ENCODE measurements around the gene HIVEP3.

DNA sequence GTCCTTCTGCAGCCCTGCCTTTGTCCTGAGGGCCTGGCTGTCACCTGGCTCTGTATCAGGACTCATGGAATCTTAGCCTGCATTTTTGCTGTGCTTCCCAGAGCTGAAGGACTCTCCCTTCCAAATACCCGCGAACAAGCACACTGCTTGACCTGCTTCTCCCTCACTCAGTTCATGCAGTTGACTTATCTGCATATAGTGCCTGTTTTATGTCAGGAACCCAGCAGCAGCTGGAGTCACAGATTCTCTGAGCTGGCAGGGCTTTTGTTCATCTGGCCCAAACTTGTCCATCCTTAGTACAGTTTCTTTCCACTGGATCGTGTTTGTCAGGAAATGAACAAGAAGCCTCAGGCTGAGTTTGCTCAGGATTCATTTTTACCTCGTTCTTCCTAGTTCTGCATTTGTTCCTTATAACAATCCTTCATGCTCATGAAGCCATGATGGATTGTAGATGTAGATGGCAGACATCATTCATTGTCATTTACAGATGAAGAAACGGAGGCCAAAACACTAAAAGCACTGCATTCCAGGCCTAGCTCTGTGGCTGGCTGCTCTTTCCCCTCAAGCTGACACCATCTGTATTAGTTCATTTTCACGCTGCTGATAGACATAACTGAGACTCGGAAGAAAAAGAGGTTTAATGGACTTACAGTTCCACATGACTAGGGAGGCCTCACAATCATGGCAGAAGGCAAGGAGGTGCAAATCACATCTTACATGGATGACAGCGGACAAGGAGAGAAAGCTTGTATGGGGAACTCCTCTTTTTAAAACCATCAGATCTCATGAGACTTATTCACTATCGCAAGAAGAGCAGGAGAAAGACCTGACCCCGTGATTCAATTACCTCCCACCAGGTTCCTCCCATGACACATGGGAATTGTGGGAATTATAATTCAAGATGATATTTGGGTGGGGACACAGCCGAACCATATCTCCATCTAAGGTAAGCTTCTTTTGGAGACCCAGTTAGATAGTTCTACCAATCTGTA is 150.9 kb downstream of the HIVEP3 start:
- no peak for TF ChIP-seq EZH2 (IDR thresholded peaks at IDR 0.05; ENCODE audit: borderline replicate concordance, low read depth, low read length, poor library complexity, severe bottlenecking)
- TF ChIP-seq, protein P1, sequence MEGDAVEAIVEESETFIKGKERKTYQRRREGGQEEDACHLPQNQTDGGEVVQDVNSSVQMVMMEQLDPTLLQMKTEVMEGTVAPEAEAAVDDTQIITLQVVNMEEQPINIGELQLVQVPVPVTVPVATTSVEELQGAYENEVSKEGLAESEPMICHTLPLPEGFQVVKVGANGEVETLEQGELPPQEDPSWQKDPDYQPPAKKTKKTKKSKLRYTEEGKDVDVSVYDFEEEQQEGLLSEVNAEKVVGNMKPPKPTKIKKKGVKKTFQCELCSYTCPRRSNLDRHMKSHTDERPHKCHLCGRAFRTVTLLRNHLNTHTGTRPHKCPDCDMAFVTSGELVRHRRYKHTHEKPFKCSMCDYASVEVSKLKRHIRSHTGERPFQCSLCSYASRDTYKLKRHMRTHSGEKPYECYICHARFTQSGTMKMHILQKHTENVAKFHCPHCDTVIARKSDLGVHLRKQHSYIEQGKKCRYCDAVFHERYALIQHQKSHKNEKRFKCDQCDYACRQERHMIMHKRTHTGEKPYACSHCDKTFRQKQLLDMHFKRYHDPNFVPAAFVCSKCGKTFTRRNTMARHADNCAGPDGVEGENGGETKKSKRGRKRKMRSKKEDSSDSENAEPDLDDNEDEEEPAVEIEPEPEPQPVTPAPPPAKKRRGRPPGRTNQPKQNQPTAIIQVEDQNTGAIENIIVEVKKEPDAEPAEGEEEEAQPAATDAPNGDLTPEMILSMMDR (conservative IDR thresholded peaks at IDR 0.05; ENCODE audit: low read depth, low read length) = no peak
